ENCODE results near the gene UST. TPM values are rescaled to one million over a fixed set of nuclear protein-coding genes. Genes with fewer than 3 reads are reported as not detected.

The UST gene
- total RNA-seq, 1 donor from 2014 or later, result 9.7 TPM

DNA sequence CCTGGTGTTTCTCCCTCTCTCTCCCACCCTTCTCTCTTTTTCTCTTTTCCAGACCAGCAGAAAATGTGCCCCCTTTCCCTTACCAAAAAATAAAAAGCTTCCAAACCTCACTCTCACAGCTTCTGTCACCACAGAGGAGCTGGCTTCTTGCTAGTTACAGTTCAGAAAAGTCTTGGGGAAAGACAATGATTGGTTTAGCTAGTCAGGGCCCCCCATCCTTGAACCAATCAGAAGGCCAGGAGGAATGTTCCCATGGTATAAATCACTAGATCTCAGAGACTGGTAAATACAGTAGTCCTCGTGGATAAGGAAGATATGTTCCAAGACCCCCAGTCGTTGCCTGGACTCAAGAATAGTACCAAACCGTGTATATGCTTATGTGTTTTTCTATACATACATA is 339.5 kb downstream of the UST start:
- Mint-ChIP-seq H3K4me3 (no peak overlapping the region), H3K27ac (no peak overlapping the region), H3K36me3 (no peaks in the 10 kb centered on the region), H3K4me1 (ENCODE audit: unreplicated experiment) (peaks cover 32% of the 10 kb centered on the region), H3K27me3 (no peaks in the 10 kb centered on the region), H3K9me3 (no peaks in the 10 kb centered on the region)
- TF ChIP-seq, protein P1, sequence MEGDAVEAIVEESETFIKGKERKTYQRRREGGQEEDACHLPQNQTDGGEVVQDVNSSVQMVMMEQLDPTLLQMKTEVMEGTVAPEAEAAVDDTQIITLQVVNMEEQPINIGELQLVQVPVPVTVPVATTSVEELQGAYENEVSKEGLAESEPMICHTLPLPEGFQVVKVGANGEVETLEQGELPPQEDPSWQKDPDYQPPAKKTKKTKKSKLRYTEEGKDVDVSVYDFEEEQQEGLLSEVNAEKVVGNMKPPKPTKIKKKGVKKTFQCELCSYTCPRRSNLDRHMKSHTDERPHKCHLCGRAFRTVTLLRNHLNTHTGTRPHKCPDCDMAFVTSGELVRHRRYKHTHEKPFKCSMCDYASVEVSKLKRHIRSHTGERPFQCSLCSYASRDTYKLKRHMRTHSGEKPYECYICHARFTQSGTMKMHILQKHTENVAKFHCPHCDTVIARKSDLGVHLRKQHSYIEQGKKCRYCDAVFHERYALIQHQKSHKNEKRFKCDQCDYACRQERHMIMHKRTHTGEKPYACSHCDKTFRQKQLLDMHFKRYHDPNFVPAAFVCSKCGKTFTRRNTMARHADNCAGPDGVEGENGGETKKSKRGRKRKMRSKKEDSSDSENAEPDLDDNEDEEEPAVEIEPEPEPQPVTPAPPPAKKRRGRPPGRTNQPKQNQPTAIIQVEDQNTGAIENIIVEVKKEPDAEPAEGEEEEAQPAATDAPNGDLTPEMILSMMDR (conservative IDR thresholded peaks at IDR 0.05), result no peak
- no peak for DNase-seq (ENCODE audit: extremely low spot score, unreplicated experiment)

- Mint-ChIP-seq H3K27me3 (no peaks in the 10 kb centered on the region), H3K4me1 (ENCODE audit: unreplicated experiment) (peaks cover 22% of the 10 kb centered on the region), H3K27ac (no peak overlapping the region), H3K9me3 (no peaks in the 10 kb centered on the region), H3K36me3 (no peaks in the 10 kb centered on the region), H3K4me3 (no peak overlapping the region)
- DNase-seq (ENCODE audit: extremely low spot score, unreplicated experiment), result no peak
- TF ChIP-seq, protein P1 (conservative IDR thresholded peaks at IDR 0.05), result no peak
These were observed 341.1 kb downstream of the UST start for GRCh38 chr6:149087898-149088297.

DNA sequence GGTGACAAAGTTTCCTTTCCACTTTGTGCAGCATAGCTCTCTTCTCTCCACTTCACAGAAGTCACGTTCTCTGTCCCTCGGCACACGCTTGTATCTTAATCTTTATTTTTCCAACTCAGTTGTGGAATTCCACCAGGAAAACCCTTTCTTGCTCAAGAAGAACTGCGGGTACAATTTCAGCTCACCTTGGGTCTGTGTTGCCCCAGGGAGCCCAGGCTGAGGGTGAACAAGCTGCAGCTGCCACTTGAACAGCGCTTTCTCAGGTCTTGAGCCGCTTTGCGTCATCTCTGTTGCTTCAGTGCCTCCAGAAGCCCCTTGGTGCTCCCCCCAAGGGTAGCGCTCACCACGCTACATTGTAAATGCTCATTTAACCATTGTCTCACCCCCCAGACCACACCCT is 341.5 kb downstream of the UST start:
- peaks cover 23% of the 10 kb centered on the region for H3K4me1 Mint-ChIP-seq (ENCODE audit: unreplicated experiment)
- H3K36me3 Mint-ChIP-seq, result no peaks in the 10 kb centered on the region
- no peak overlapping the region for H3K4me3 Mint-ChIP-seq
- H3K27me3 Mint-ChIP-seq, result no peaks in the 10 kb centered on the region
- TF ChIP-seq, protein P1 (conservative IDR thresholded peaks at IDR 0.05), result no peak
- peaks cover under 1% of the 10 kb centered on the region for H3K9me3 Mint-ChIP-seq
- no peak overlapping the region for H3K27ac Mint-ChIP-seq
- DNase-seq (ENCODE audit: extremely low spot score, unreplicated experiment), result no peak

GRCh38 chr6:149089510-149089909 is 342.7 kb downstream of the UST start:
- Mint-ChIP-seq H3K36me3 (no peaks in the 10 kb centered on the region), H3K9me3 (peaks cover 4% of the 10 kb centered on the region), H3K4me3 (no peak overlapping the region), H3K27me3 (no peaks in the 10 kb centered on the region), H3K27ac (no peak overlapping the region), H3K4me1 (ENCODE audit: unreplicated experiment) (peaks cover 28% of the 10 kb centered on the region)
- TF ChIP-seq, protein P1 (conservative IDR thresholded peaks at IDR 0.05), result no peak
- no peak for DNase-seq (ENCODE audit: extremely low spot score, unreplicated experiment)

DNA sequence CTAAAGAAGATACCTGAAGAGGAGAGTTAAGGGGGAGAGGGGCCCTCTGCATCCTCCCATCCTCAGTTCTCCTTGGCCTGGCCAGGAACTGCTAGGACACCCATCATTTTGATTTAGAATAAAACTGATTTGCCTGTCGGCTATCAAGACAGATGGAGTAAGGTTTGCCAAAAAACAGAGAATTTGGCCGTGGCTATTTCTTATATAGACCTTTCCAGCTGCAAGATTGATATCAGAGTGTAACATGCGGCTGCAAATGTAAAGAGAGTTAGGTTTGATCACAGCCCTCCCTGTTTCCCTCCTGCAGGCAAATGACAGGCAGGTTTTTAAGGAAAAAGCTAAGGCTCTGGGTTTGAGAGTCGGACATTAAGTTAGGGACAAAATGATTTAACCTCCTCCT is 344.1 kb downstream of the UST start:
- no peak for DNase-seq (ENCODE audit: extremely low spot score, unreplicated experiment)
- TF ChIP-seq, protein P1 (conservative IDR thresholded peaks at IDR 0.05), result no peak
- no peak overlapping the region for H3K4me3 Mint-ChIP-seq
- H3K27ac Mint-ChIP-seq, result no peak overlapping the region
- H3K36me3 Mint-ChIP-seq, result no peaks in the 10 kb centered on the region
- peaks cover 4% of the 10 kb centered on the region for H3K9me3 Mint-ChIP-seq
- H3K27me3 Mint-ChIP-seq, result no peaks in the 10 kb centered on the region
- H3K4me1 Mint-ChIP-seq (ENCODE audit: unreplicated experiment), result peaks cover 22% of the 10 kb centered on the region

- TF ChIP-seq, protein P1 (conservative IDR thresholded peaks at IDR 0.05), result no peak
- DNase-seq (ENCODE audit: extremely low spot score, unreplicated experiment), result no peak
- H3K4me3 Mint-ChIP-seq, result peak overlapping the region; percentile 18
- H3K36me3 Mint-ChIP-seq, result no peaks in the 10 kb centered on the region
- H3K9me3 Mint-ChIP-seq, result peaks cover 7% of the 10 kb centered on the region
- peaks cover 20% of the 10 kb centered on the region for H3K4me1 Mint-ChIP-seq (ENCODE audit: unreplicated experiment)
- peak overlapping the region; percentile 24 for H3K27ac Mint-ChIP-seq
- H3K27me3 Mint-ChIP-seq, result no peaks in the 10 kb centered on the region
These were observed 346.8 kb downstream of the UST start for GRCh38 chr6:149093643-149094042.
